Activated CD4-positive, alpha-beta memory T cell treated with anti-CD3 and anti-CD28 coated beads, Interleukin-2, amount 10 ng/mL, durations not matched to agents 7 days and 5 days (primary cell): ENCODE measurements around the gene FAM181B. TPM values are rescaled to one million over a fixed set of nuclear protein-coding genes. Genes with fewer than 3 reads are reported as not detected.

Source experiments
- CTCF ChIA-PET: fragments of 350-600 bp; sonication (Branson Sonifier 250); formaldehyde crosslinking; loops from one replicate; lab custom pipeline; 2021; ENCODE audit warnings: antibody characterized with exemption, inconsistent platforms; lab: Charles Lee
- POLR2A ChIA-PET: fragments of 350-600 bp; sonication (Branson Sonifier 250); formaldehyde crosslinking; loops from one replicate; lab custom pipeline; 2021; ENCODE audit warnings: antibody characterized with exemption; lab: Charles Lee
- DNase-seq: peaks from one replicate; pipeline ENCODE4 v3.0.0-alpha.2; 2020
- H3K27ac Mint-ChIP-seq: one replicate; pipeline ENCODE4 v1.8.0; 2021; ENCODE audit warnings: mild to moderate bottlenecking, mixed read lengths
- H3K27me3 Mint-ChIP-seq: one replicate; pipeline ENCODE4 v1.8.0; 2021; ENCODE audit warnings: mixed read lengths
- H3K36me3 Mint-ChIP-seq: one replicate; pipeline ENCODE4 v1.8.0; 2021; ENCODE audit warnings: low read depth, mixed read lengths
- H3K4me1 Mint-ChIP-seq: one replicate; pipeline ENCODE4 v1.8.0; 2021; ENCODE audit warnings: mixed read lengths
- H3K4me3 Mint-ChIP-seq: one replicate; pipeline ENCODE4 v1.8.0; 2021; ENCODE audit warnings: mild to moderate bottlenecking, mixed read lengths
- H3K9me3 Mint-ChIP-seq: one replicate; pipeline ENCODE4 v1.8.0; 2021; ENCODE audit warnings: mixed read lengths
- total RNA-seq, 2 experiments: library from RNA; stranded (reverse); gene quantifications; one replicate each; pipeline ENCODE4 v1.2.3, GENCODE V29; 2021

FAM181B gene, protein sequence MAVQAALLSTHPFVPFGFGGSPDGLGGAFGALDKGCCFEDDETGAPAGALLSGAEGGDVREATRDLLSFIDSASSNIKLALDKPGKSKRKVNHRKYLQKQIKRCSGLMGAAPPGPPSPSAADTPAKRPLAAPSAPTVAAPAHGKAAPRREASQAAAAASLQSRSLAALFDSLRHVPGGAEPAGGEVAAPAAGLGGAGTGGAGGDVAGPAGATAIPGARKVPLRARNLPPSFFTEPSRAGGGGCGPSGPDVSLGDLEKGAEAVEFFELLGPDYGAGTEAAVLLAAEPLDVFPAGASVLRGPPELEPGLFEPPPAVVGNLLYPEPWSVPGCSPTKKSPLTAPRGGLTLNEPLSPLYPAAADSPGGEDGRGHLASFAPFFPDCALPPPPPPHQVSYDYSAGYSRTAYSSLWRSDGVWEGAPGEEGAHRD
- not detected for total RNA-seq

DNA sequence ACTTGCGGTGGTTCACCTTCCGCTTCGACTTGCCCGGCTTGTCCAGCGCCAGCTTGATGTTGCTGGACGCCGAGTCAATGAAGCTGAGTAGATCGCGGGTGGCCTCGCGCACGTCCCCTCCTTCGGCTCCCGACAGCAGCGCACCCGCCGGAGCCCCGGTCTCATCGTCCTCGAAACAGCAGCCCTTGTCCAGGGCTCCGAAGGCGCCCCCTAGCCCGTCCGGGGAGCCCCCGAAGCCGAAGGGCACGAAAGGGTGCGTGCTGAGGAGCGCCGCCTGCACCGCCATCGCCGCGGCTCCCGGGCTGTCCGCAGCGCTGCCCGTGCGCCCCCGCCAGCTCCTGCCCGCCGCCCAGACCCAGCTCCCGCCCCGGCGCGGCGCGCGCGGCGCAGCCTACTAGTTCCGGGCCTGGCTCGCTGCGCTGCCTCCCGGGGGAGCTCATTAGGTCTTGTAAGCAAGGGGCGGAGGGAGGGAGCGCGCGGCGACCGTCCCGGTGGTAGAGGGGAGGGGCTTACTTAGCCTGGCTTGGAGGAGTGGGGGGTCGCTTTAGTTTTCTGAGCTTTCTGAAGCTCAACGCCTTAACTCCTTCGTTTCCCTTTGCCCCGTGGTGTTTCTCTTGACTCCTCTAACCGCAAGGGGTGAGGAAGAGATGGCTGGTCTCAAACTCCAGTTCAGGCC, at the start of gene FAM181B:
TSS of gene FAM181B (minus strand) at position 421 of the 676 bp plus-strand sequence. CDS start at position 286, 135 bp downstream.
- peaks cover 68% of the 10 kb centered on the region for H3K27me3 Mint-ChIP-seq
- ChIA-PET CTCF (interaction anchor here (0.5 to 1.1 kb wide), 3 partner anchors 14 to 469 kb away, joined by 3 to 6 read pairs (median 4); no protein-coding TSS in a partner anchor), POLR2A (interaction anchor here (1.0 kb wide), 1 partner anchor 22 kb away, joined by 3 read pairs; no protein-coding TSS in a partner anchor)
- DNase-seq = no peak
- no peak within 1 kb of the TSS for H3K27ac Mint-ChIP-seq
- peaks cover 5% of the 10 kb centered on the region for H3K4me1 Mint-ChIP-seq
- H3K4me3 Mint-ChIP-seq = peak within 1 kb of the TSS; percentile 33
- H3K9me3 Mint-ChIP-seq = no peaks in the 10 kb centered on the region
- H3K36me3 Mint-ChIP-seq = peaks cover 2% of the 10 kb centered on the region

DNA sequence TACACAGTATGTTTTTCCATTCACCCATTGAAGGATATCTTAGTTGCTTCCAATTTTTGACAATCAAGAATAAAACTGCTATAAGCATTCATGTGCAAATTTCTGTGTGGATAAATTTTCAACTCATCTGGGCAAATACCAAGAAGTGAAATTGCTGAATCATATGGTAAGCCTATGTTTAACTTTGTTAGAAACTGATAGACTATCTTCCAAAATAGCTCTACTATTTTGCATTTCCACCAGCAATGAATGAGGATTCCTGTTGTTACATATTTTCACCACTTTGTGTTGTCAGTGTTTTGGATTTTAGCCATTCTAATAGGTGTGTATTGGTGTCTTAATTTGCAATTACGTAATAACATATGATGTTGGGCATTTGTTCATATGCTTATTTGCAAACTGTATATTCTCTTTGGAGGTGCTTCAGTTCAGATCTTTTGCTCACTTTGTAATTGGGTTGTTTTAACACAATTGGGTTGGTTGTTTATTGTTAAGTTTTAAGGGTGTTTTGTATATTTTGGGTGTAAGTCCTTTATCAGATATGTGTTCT, 49.2 kb upstream of the FAM181B start:
- H3K27me3 Mint-ChIP-seq = peaks cover 23% of the 10 kb centered on the region

DNA sequence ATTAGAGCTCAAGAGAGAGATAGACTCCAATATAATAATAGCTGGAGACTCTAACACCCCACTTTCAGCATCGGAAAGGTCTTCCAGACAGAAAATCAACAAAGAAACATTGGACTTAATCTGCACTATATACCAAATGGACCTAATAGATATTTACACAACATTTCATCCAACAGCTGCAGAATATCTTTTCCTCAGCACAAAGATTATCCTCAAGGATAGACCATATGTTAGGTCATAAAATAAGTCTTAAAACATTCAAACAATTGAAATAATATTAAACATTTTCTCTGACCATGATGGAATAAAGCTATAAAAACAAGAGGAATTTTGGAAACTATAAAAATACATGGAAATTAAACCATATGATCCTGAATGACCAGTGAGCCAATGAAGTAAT, 45.1 kb upstream of the FAM181B start:
- POLR2A ChIA-PET = interaction anchor here (0.6 kb wide), 1 partner anchor 1271 kb away, joined by 3 read pairs; no protein-coding TSS in a partner anchor
- Mint-ChIP-seq H3K27me3 (peaks cover 28% of the 10 kb centered on the region), H3K36me3 (no peaks in the 10 kb centered on the region), H3K27ac (no peak overlapping the region), H3K9me3 (no peaks in the 10 kb centered on the region), H3K4me3 (no peak overlapping the region), H3K4me1 (no peaks in the 10 kb centered on the region)
- DNase-seq = no peak
- CTCF ChIA-PET = interaction anchor here (0.6 kb wide), 1 partner anchor 8 kb away, joined by 3 read pairs; no protein-coding TSS in a partner anchor

More for the DNA sequence above, 49.2 kb upstream of the FAM181B start:
- ChIA-PET POLR2A (no interaction called here), CTCF (no interaction called here)
- Mint-ChIP-seq H3K27ac (no peak overlapping the region), H3K4me1 (no peaks in the 10 kb centered on the region), H3K9me3 (no peaks in the 10 kb centered on the region), H3K4me3 (no peak overlapping the region), H3K36me3 (no peaks in the 10 kb centered on the region)
- DNase-seq = no peak

DNA sequence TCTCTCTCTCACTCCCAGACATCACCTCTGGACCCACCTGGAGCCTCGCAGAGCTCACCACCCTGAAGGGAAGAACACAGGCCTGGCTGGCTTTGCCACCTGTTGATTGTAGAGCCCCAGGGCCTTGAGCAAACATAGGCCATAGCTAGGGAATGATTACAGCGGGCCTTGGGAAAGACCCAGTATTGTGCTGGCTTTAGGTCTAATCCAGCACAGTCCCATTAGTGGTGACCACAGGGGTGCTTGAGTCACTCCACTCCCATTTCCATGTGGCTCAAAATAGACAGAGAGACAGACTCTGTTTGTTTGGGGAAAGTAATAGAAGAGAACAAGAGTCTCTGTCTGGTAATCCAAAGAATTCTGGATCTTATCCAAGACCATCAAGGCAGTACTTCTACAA, 42.7 kb upstream of the FAM181B start:
- H3K9me3 Mint-ChIP-seq = no peaks in the 10 kb centered on the region
- no peaks in the 10 kb centered on the region for H3K4me1 Mint-ChIP-seq
- H3K27me3 Mint-ChIP-seq = peaks cover 26% of the 10 kb centered on the region
- no peak overlapping the region for H3K4me3 Mint-ChIP-seq
- CTCF ChIA-PET = interaction anchor here (0.6 to 2.1 kb wide), 10 partner anchors 9 to 1826 kb away, joined by 3 to 10 read pairs (median 4); partner anchors contain the start of gene PRCP
- no peaks in the 10 kb centered on the region for H3K36me3 Mint-ChIP-seq
- H3K27ac Mint-ChIP-seq = no peak overlapping the region
- DNase-seq = no peak
- POLR2A ChIA-PET = no interaction called here

DNA sequence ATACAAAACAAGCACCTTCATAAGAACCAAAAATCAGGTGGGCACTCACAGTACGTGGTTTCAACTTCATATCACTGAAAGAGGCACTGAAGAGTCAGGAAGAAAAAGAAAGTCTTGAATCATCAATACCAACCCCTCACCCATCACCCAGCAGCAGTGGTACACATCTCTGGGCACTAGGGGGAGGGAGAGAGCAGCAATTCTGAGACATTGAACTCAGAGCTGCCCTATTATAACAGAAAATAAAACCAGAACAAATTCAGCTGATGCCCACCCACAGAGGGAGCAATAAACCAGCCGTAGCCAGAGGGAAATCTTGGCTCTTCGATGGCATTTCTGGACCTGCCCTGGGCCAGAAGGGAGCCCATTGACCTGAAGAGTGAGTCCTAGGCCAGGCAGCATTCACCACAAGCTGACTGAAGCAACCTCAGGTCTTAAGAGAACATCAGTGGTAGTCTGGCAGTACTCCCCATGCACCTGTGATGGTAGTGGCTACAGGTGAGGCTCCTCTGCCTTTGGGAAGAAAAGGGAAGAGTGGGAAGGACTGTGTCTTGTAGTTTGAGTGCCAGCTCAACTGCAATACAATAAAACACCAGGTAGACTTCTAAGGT, 42.2 kb upstream of the FAM181B start:
- Mint-ChIP-seq H3K4me3 (no peak overlapping the region), H3K27me3 (peaks cover 24% of the 10 kb centered on the region), H3K9me3 (no peaks in the 10 kb centered on the region), H3K4me1 (no peaks in the 10 kb centered on the region), H3K27ac (no peak overlapping the region), H3K36me3 (no peaks in the 10 kb centered on the region)
- DNase-seq = peak; percentile 44
- ChIA-PET POLR2A (no interaction called here), CTCF (interaction anchor here (0.6 to 2.1 kb wide), 11 partner anchors 8 to 1826 kb away, joined by 3 to 10 read pairs (median 4); partner anchors contain the start of gene PRCP)

DNA sequence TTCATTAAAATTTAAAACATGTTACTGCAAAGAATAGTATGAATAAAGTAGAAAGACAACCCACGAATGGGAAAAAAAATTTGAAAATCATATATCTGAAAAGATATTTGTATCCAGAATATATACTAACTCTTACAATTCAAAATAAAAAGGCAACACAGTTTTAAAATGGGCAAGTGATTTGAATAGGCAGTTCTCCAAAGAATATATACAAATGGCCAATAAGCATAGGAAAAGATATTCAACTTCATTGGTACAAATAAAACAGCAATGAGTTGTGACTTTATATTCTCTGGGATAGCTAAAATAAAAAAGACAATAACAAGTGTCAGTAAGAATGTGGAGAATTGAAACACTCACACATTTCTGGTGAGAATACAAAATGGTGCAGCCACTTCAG, 41.6 kb upstream of the FAM181B start:
- Mint-ChIP-seq H3K27me3 (peaks cover 24% of the 10 kb centered on the region), H3K4me1 (no peaks in the 10 kb centered on the region), H3K9me3 (no peaks in the 10 kb centered on the region), H3K4me3 (no peak overlapping the region), H3K27ac (no peak overlapping the region), H3K36me3 (no peaks in the 10 kb centered on the region)
- POLR2A ChIA-PET = no interaction called here
- CTCF ChIA-PET = interaction anchor here (0.9 to 2.1 kb wide), 7 partner anchors 9 to 125 kb away, joined by 3 to 10 read pairs (median 5); partner anchors contain the start of gene PRCP
- DNase-seq = no peak

DNA sequence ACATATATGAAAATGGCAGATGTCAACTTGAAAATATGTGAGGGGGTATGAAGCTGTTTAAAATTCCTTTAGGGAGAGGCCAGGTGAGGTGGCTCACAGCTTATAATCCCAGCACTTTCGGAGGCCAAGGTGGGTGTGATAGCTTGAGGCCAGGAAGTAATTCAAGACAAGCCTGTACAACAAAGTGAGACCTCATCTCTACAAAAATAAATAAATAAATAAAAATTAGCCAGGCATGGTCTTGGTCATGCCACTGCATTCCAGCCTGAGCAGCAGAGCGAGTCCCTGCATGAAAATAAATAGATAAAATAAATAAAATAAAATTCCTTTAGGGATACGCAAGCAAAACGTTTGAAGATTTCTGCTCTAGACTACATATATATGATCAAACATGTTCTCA, 38.1 kb upstream of the FAM181B start:
- ChIA-PET POLR2A (no interaction called here), CTCF (interaction anchor here (0.7 kb wide), 1 partner anchor 15 kb away, joined by 3 read pairs; no protein-coding TSS in a partner anchor)
- no peak for DNase-seq
- no peak overlapping the region for H3K27ac Mint-ChIP-seq
- H3K9me3 Mint-ChIP-seq = no peaks in the 10 kb centered on the region
- peaks cover 13% of the 10 kb centered on the region for H3K27me3 Mint-ChIP-seq
- H3K36me3 Mint-ChIP-seq = no peaks in the 10 kb centered on the region
- H3K4me3 Mint-ChIP-seq = no peak overlapping the region
- H3K4me1 Mint-ChIP-seq = no peaks in the 10 kb centered on the region

DNA sequence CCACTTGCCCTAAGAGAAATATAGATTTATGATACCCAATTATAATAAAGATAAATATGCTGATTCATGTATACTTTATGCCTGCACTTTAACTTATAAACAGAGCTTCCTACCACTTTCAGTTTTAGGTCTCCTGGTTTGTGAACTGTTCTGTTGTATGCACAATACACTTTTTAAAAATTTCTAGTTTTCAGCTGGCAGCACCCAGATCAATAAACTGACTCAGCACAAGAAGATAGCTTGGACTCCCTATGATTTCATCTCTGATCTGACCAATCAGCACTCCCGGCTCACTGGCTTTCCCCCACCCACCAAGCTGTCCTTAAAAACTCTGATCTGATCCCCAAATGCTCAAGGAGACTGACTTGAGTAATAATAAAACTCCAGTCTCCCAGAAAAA, 33.5 kb upstream of the FAM181B start:
- peaks cover 8% of the 10 kb centered on the region for H3K27me3 Mint-ChIP-seq
- DNase-seq = no peak
- ChIA-PET POLR2A (no interaction called here), CTCF (interaction anchor here (0.8 to 2.0 kb wide), 3 partner anchors 8 to 23 kb away, joined by 3 to 6 read pairs (median 3); no protein-coding TSS in a partner anchor)
- no peaks in the 10 kb centered on the region for H3K36me3 Mint-ChIP-seq
- H3K27ac Mint-ChIP-seq = no peak overlapping the region
- H3K4me1 Mint-ChIP-seq = peaks cover 3% of the 10 kb centered on the region
- H3K4me3 Mint-ChIP-seq = no peak overlapping the region
- no peaks in the 10 kb centered on the region for H3K9me3 Mint-ChIP-seq

DNA sequence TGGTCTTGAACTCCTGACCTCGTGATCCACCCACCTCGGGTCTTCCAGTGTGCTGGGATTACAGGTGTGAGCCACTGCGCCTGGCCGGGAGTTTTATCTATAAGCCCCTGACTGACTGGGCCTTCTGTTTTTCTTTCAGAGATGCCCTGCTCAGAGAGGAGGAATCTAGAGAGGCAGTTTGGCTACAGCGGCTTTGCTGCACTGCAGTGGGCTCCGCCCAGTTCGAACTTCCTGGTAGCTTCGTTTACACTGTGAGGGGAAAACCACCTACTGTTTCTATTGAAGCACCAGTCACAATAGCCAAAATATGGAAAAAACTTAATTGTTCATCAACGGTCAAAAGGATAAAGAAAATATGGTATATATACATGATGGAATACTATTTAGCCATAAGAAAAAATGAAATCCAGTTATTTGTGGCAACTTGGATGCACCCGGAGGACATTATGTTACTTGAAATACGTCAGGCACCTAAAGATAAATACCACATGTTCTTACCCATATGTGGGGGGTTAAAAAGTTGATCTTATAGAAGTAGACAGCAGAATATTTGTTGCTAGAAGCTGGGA, 31.9 kb upstream of the FAM181B start:
- H3K27ac Mint-ChIP-seq = no peak overlapping the region
- no peak for DNase-seq

DNA sequence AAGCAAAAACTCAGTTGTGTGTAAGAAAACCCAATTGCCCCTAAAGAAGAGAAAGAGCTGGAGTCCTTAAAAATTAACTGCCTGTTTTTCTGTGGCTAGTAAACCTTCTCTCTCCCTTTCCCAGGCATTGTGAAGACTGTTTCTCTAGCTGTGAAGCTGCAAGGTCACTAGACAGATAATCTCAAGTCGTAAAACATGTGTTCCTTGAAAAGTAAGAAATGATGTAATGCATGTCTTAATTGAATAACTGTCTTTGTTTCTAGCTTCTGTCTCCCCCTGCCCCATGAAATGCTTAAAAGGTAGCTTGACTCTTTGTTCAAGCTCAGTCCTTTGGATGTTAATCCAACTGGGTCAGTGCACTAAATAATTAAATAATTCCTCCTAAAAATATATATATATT, 29.5 kb upstream of the FAM181B start:
- Mint-ChIP-seq H3K4me3 (no peak overlapping the region), H3K36me3 (no peaks in the 10 kb centered on the region), H3K4me1 (peaks cover 3% of the 10 kb centered on the region), H3K27me3 (peaks cover 6% of the 10 kb centered on the region), H3K27ac (no peak overlapping the region), H3K9me3 (no peaks in the 10 kb centered on the region)
- ChIA-PET CTCF (interaction anchor here (1.2 kb wide), 1 partner anchor 13 kb away, joined by 3 read pairs; no protein-coding TSS in a partner anchor), POLR2A (no interaction called here)
- DNase-seq = no peak

More for the DNA sequence above, 31.9 kb upstream of the FAM181B start:
- Mint-ChIP-seq H3K4me1 (peaks cover 3% of the 10 kb centered on the region), H3K9me3 (no peaks in the 10 kb centered on the region), H3K27me3 (peaks cover 9% of the 10 kb centered on the region), H3K36me3 (no peaks in the 10 kb centered on the region), H3K4me3 (no peak overlapping the region)
- ChIA-PET POLR2A (no interaction called here), CTCF (interaction anchor here (2.0 kb wide), 1 partner anchor 10 kb away, joined by 6 read pairs; no protein-coding TSS in a partner anchor)

DNA sequence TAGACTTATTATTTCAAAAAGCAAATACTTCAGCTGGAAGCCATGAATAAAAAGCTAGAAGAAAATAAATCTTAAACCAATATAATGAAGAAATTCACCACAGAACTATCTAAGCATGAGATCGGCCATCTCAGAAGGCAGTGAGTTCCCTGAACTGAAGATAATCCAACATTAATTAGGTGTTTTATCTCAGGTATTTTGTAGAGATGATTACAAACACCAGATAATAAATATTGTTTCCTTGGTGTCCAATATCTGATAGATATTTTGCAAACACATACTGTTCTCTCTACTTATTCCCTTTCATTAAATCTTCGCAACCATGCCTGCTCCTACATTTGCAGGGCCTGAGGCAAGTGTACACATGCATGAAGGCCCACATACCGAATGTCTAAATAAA, 26.0 kb upstream of the FAM181B start:
- DNase-seq = no peak
- peaks cover 6% of the 10 kb centered on the region for H3K27me3 Mint-ChIP-seq
- ChIA-PET CTCF (no interaction called here), POLR2A (no interaction called here)
- H3K36me3 Mint-ChIP-seq = no peaks in the 10 kb centered on the region
- no peak overlapping the region for H3K4me3 Mint-ChIP-seq
- H3K27ac Mint-ChIP-seq = no peak overlapping the region
- H3K4me1 Mint-ChIP-seq = peaks cover 11% of the 10 kb centered on the region
- H3K9me3 Mint-ChIP-seq = no peaks in the 10 kb centered on the region
